WTC11 (cell line): ENCODE results near the gene PHF24.

ENCODE experiments used
- RELA ChIP-seq: sonication (generic); formaldehyde crosslinking; IDR thresholded peaks from 2 replicates; pipeline ENCODE4 v1.8.1; 2022; ENCODE audit warnings: missing genetic modification reagents, mild to moderate bottlenecking, borderline replicate concordance
- ZNF232 ChIP-seq: sonication (generic); formaldehyde crosslinking; IDR thresholded peaks from 2 replicates; pipeline ENCODE4 v1.8.0; 2022; ENCODE audit warnings: mild to moderate bottlenecking, missing genetic modification reagents

DNA sequence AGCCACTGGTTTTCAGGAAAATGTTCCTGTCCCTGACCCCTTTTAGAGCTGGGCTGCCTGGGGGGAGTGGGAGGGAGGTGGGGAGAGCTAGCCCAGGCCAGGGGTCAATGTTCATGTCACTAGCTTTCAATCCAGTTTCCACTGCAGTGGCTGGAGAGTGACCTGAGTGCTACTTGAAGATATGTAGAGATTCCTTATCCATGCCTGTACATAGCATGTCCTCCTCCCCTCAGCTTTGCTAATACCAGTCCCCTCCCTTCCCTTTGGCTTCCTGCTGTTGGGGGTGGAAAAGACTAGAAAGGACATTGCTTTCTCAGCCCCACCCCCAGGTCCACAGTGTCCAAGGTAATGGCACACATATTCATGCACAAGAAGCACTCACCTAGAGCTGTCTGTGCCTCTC, 39.3 kb downstream of the PHF24 start:
- no peak for TF ChIP-seq ZNF232 (CRISPR knock-in tag)
- no peak for TF ChIP-seq RELA (CRISPR knock-in tag)
